SK-N-SH treated with all-trans-retinoic acid at 6 μM for 48 hours (cell line): ENCODE measurements around the gene ADGRF5.
"Not testable (repeated sequence)": the region's sequence is repeated elsewhere in the genome, so short reads cannot be mapped to it uniquely, and the experiment has no call there.

ENCODE experiments used
- ATAC-seq: fragments of 200-7000 bp; cut with Tn5 transposase; 3 replicates; pipeline ENCODE4 v1.9.1; 2020; ENCODE audit warnings: mild to moderate bottlenecking, moderate library complexity
- ARNTL ChIP-seq: fragments of 450-650 bp; formaldehyde crosslinking; IDR thresholded peaks from 2 replicates; pipeline ENCODE4 v1.5.0; 2020; ENCODE audit warnings: low read depth, mild to moderate bottlenecking, moderate library complexity, borderline replicate concordance
- CREB5 ChIP-seq: fragments of 250-450 bp; sonication (Bioruptor Pico); IDR thresholded peaks from 2 replicates; pipeline ENCODE4 v1.5.1; 2020; ENCODE audit warnings: low read depth, mild to moderate bottlenecking, moderate library complexity
- CSDC2 ChIP-seq: fragments of 250-450 bp; sonication (Bioruptor Pico); IDR thresholded peaks from 2 replicates; pipeline ENCODE4 v1.5.0; 2020; ENCODE audit warnings: mild to moderate bottlenecking, moderate library complexity
- CSRNP3 ChIP-seq: fragments of 250-450 bp; sonication (Bioruptor Pico); IDR thresholded peaks from 2 replicates; pipeline ENCODE4 v1.5.1; 2021; ENCODE audit warnings: mild to moderate bottlenecking, moderate library complexity
- ESRRG ChIP-seq: fragments of 250-450 bp; sonication (Bioruptor Pico); IDR thresholded peaks from 2 replicates; pipeline ENCODE4 v1.6.1; 2021; ENCODE audit warnings: mild to moderate bottlenecking
- GLIS3 ChIP-seq: fragments of 250-450 bp; sonication (Bioruptor Pico); IDR thresholded peaks from 2 replicates; pipeline ENCODE4 v1.5.0; 2020; ENCODE audit warnings: mild to moderate bottlenecking, moderate library complexity
- OSR1 ChIP-seq: fragments of 250-450 bp; sonication (Bioruptor Pico); IDR thresholded peaks from 2 replicates; pipeline ENCODE4 v1.8.0; 2022; ENCODE audit warnings: moderate library complexity, mild to moderate bottlenecking, inconsistent platforms
- PATZ1 ChIP-seq: fragments of 250-450 bp; sonication (Bioruptor Pico); IDR thresholded peaks from 2 replicates; pipeline ENCODE4 v1.8.0; 2020; ENCODE audit warnings: mild to moderate bottlenecking, moderate library complexity, borderline replicate concordance
- POU6F1 ChIP-seq: fragments of 250-450 bp; sonication (Bioruptor Pico); IDR thresholded peaks from 2 replicates; pipeline ENCODE4 v1.8.0; 2021; ENCODE audit warnings: low read depth, mild to moderate bottlenecking, moderate library complexity, borderline replicate concordance
- PPARA ChIP-seq: fragments of 250-450 bp; sonication (Bioruptor Pico); IDR thresholded peaks from 2 replicates; pipeline ENCODE4 v1.5.0; 2020; ENCODE audit warnings: mild to moderate bottlenecking, borderline replicate concordance
- RARB ChIP-seq: fragments of 250-450 bp; sonication (Bioruptor Pico); IDR thresholded peaks from 2 replicates; pipeline ENCODE4 v1.8.0; 2021; ENCODE audit warnings: mild to moderate bottlenecking, moderate library complexity
- TCF4 ChIP-seq: fragments of 250-450 bp; sonication (Bioruptor Pico); IDR thresholded peaks from 2 replicates; pipeline ENCODE4 v1.8.0; 2021; ENCODE audit warnings: mild to moderate bottlenecking, moderate library complexity, borderline replicate concordance
- TOX ChIP-seq: fragments of 250-450 bp; sonication (Bioruptor Pico); IDR thresholded peaks from 2 replicates; pipeline ENCODE4 v1.8.0; 2021; ENCODE audit warnings: mild to moderate bottlenecking, moderate library complexity, borderline replicate concordance
- TSHZ2 ChIP-seq: fragments of 250-450 bp; sonication (Bioruptor Pico); IDR thresholded peaks from 2 replicates; pipeline ENCODE4 v1.5.0; 2020; ENCODE audit warnings: mild to moderate bottlenecking, moderate library complexity
- ZC3H10 ChIP-seq: fragments of 250-450 bp; sonication (Bioruptor Pico); IDR thresholded peaks from 2 replicates; pipeline ENCODE4 v1.5.1; 2021; ENCODE audit warnings: mild to moderate bottlenecking, moderate library complexity
- ZNF565 ChIP-seq: fragments of 450-650 bp; formaldehyde crosslinking; conservative IDR thresholded peaks from 2 replicates; pipeline ENCODE4 v1.5.0; 2020; ENCODE audit warnings: low read depth, mild to moderate bottlenecking, moderate library complexity
- ZNF8 ChIP-seq: fragments of 450-650 bp; formaldehyde crosslinking; IDR thresholded peaks from 2 replicates; pipeline ENCODE4 v1.5.0; 2020; ENCODE audit warnings: mild to moderate bottlenecking, moderate library complexity

ADGRF5 gene

GRCh38 chr6:46848684-46849360 is 72.9 kb downstream of the ADGRF5 start:
- TF ChIP-seq ZNF8 (CRISPR knock-in tag) (no peak), ZC3H10 (CRISPR knock-in tag) (no peak), PATZ1 (CRISPR knock-in tag) (no peak), POU6F1 (CRISPR knock-in tag) (no peak), CREB5 (CRISPR knock-in tag) (no peak)
- peak; percentile 100 for ATAC-seq

- ATAC-seq, result no peak
- no peak for TF ChIP-seq TSHZ2
- TF ChIP-seq CSRNP3, result no peak
- TF ChIP-seq OSR1 (CRISPR knock-in tag), result no peak
- TF ChIP-seq TCF4 (CRISPR knock-in tag), result no peak
- no peak for TF ChIP-seq GLIS3
- no peak for TF ChIP-seq TOX (CRISPR knock-in tag)
- no peak for TF ChIP-seq ZNF565
- TF ChIP-seq, all 23 proteins: peak for 0
These were observed 76.6 kb downstream of the ADGRF5 start for GRCh38 chr6:46845126-46845525.

GRCh38 chr6:46842252-46842846 is 79.4 kb downstream of the ADGRF5 start:
- not testable (repeated sequence) for ATAC-seq

- no peak for ATAC-seq
- TF ChIP-seq TCF4 (CRISPR knock-in tag) (no peak), CSRNP3 (no peak), ESRRG (CRISPR knock-in tag) (no peak), PATZ1 (CRISPR knock-in tag) (no peak), CSDC2 (CRISPR knock-in tag) (no peak), CREB5 (CRISPR knock-in tag) (no peak), PPARA (CRISPR knock-in tag) (no peak), TOX (CRISPR knock-in tag) (no peak), POU6F1 (CRISPR knock-in tag) (no peak), RARB (no peak), GLIS3 (no peak), ARNTL (CRISPR knock-in tag) (no peak), ZNF8 (CRISPR knock-in tag) (no peak)
These were observed 83.7 kb downstream of the ADGRF5 start for GRCh38 chr6:46838033-46838432.
